Measurements from ENCODE around the gene XPNPEP2.

Gene XPNPEP2

DNA sequence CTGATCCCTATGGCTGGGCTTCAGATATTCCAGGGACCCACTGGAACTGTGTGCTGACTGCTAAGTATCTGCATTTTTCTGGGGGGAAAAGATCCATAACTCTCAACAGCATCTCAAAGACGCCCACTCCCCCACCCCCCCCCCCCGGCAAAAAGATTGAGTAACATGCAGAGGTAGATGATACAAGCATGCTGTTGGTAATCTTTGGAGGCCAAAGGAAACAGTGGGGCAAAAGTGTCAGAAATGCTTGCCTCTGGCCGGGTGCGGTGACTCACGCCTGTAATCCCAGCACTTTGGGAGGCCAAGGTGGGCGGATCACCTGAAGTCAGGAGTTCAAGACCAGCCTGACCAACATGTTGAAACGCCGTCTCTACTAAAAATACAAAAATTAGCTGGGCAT is 12.2 kb downstream of the XPNPEP2 start:
- no peak for DNase-seq (ENCODE audit: low spot score)

DNA sequence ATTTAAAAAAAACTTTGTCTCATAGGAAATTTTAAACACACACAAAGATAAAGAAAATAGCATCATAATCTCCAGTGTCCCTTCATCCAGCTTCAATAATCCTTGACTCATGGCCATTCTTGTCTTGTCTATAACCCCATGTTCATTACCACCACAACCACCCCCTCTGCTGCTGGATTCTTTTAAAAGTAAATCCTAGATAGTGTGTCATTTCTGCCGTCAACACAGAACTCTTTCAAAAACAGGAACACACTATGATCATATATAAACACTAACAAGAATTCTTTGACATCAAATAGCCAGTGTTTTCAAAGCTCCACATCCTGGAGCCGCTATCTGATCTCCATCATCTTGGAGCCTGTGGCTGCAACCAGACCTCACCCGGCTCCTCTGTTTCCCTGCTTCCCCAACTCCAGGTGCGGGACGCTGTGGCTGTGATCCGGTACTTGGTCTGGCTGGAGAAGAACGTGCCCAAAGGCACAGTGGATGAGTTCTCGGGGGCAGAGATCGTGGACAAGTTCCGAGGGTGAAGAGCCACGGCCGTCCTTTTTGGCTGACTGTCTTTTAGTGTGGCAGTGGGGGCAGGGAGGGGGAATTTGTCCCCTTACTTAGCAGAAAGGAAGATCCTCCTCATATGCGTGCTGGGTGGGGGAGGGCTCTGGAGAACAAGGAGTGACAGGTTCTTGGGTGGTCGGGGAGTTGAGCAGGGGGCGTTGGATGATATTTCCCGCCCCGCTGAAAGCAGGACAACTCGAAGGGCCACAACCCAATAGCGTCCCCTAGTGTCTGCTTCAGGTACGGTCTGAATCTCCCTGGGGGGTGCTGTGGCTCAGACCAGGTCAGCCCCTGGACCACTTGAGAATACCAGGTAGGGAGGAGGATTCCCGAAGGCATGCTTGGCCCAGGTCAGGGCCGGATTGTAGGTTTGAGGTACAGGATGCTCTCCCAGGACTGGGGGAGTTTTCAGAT is 15.6 kb downstream of the XPNPEP2 start:
- DNase-seq (ENCODE audit: low spot score): no peak

DNA sequence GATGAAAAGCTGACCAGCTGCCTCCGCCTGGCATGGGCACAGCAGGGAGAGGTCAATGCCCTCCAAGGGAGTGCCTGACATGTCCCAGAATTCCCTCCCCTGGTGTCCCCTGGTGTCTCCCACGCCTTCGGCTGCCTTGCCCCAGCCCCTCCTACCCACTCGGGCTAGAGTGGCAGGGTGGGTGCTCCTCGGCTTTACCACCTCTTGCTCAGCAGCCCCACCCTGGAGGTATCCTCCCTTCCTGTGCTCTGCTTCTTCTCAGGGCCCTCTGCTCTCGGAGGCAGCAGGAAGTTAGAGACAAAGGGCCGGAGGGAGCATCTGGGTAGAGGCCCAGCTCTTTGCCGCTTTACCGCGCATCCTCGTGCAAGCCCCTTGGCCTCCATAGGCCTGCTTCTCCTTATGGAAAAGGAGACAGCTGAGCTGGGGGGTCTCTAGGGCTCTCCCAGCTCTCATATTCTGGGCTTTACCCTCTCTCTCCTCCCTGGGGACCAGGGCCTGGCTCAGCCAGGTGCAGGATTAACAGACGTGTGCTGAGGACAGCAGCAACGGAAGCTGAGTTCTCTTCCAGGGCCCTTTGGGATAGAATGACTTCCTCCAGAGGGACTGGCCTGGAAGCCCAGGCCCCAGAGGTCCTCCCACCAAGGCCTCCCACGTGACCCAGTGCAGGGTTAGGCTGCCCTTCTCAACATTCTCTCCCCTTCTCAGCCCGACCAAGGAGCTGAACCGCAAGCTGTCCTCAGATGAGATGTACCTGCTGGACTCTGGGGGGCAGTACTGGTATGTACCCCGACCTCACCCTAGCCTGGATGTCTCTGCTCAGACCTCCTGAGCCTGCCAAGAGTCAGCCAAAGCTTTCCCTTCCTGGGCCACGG is 17.2 kb downstream of the XPNPEP2 start:
- no peak for DNase-seq (ENCODE audit: low spot score)

DNA sequence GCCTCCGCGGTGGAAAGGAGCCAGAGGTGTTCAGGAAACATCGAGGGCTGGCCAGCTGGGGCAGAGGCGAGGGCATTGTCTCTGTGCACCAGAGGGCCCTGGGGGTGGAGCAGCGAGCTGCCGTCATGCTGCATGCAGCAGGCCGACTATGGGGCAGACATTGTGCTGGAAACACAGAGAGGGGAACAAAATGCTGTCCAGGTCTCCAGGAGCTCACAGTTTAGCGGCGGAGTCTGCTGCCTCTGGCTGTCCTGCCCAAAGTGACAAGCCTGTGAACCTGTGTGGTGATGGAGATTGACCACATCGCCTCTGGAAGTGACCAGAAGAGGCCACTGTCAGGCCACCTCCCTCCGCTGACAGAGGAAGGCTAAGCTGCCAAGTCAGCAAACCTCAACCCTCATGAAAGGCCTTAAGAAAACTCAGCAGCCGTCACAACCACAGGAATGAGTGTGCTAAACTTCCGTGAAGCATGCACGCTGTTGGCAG is 20.8 kb downstream of the XPNPEP2 start:
- no peak for DNase-seq (ENCODE audit: low spot score)

DNA sequence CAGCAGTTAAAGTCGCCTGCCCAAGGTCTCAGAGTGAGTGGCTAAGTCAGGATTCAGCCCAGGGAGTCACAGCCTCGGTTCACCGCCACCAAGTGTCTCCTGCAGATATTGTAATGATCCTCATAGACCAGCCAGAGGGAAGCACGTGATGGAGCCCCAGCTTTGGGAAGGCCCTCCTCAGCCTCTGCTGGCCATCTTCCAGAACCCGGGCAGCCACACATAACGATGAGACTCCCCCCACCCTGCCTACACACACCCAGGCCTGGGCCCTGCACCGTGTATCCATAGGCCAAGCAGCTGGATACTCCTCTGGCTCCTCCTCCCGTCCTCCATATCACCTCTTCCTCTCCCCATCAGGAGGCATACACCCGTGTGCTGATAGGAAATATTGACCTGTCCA is 21.4 kb downstream of the XPNPEP2 start:
- DNase-seq (ENCODE audit: low spot score): no peak

DNA sequence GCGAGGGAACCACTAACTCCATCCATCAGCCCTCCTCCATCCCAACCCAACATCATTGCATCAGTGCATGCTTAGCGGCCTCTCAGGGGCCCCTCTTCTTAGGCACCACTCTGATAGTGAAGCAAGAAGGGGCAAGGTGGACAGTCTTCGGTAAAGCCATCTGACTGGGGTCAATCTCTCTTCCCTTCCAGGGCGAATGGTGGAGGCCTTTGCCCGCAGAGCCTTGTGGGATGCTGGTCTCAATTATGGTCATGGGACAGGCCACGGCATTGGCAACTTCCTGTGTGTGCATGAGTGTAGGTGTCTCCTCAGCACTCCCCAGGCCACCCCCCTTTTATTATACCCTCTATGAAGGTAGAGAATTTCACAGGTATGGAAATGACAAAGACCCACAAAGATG is 22.2 kb downstream of the XPNPEP2 start:
- no peak for DNase-seq (ENCODE audit: low spot score)

DNA sequence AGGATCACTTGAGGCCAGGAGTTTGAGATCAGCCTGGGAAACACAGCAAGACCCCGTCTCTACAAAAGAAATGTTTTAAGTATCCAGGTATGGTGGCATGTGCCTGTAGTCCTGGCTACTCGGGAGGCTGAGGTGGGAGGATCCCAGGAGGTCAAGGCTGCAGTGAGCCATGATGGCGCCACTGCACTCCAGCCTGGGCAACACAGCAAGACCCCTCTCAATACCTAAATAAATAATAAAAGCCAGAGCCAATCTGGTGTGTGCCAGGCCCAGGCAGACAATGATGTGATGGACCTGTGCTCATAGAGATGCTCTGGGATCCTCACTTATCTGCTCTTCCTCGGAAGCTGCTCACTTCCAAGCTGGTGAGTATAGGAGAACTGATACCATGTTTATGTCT is 22.8 kb downstream of the XPNPEP2 start:
- DNase-seq (ENCODE audit: low spot score): no peak

DNA sequence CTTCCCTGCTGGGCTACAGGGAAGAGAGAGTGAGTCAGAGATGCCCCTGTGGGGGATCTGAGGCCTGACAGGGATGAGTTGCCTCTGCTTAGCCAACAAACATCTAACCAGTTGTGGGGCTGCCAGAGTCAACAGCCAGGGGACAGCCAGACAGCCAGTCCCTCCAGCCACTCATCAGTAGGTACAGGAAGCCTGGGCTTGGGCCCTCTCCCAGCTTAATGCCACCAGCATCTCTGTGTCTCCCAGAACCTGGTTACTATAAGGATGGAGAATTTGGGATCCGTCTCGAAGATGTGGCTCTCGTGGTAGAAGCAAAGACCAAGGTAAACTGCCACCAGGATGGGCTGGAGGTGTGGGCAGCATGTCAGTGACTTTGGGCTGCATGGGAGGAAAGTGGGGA is 23.7 kb downstream of the XPNPEP2 start:
- DNase-seq (ENCODE audit: low spot score): no peak

DNA sequence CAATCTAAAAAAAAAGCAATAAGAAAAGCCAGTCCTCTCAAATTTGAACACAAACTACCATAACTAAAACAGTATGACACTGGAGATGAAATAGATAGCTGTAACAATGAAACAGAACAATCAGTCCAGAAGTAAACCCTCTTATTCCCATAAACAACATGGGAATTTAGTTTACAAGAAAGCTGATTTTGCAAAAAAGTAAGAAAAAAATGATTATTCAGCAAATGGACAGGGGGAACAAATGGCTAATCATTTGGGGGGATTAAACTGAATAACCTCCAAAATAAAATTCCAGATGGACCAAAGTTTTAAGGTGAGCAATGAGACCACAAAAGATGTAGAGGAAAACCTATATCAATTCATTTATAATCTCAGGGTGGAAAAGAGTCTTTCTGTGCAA is 24.9 kb downstream of the XPNPEP2 start:
- DNase-seq (ENCODE audit: low spot score): no peak

DNA sequence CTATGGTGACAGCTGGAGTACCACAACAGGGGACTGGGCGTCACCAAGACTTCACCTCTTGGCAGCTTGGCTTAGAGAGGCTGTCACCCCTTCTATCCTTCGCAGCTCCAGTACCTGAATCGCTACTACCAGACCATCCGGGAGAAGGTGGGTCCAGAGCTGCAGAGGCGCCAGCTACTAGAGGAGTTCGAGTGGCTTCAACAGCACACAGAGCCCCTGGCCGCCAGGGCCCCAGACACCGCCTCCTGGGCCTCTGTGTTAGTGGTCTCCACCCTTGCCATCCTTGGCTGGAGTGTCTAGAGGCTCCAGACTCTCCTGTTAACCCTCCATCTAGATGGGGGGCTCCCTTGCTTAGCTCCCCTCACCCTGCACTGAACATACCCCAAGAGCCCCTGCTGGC is 29.4 kb downstream of the XPNPEP2 start:
- DNase-seq (ENCODE audit: low spot score): no peak

DNA sequence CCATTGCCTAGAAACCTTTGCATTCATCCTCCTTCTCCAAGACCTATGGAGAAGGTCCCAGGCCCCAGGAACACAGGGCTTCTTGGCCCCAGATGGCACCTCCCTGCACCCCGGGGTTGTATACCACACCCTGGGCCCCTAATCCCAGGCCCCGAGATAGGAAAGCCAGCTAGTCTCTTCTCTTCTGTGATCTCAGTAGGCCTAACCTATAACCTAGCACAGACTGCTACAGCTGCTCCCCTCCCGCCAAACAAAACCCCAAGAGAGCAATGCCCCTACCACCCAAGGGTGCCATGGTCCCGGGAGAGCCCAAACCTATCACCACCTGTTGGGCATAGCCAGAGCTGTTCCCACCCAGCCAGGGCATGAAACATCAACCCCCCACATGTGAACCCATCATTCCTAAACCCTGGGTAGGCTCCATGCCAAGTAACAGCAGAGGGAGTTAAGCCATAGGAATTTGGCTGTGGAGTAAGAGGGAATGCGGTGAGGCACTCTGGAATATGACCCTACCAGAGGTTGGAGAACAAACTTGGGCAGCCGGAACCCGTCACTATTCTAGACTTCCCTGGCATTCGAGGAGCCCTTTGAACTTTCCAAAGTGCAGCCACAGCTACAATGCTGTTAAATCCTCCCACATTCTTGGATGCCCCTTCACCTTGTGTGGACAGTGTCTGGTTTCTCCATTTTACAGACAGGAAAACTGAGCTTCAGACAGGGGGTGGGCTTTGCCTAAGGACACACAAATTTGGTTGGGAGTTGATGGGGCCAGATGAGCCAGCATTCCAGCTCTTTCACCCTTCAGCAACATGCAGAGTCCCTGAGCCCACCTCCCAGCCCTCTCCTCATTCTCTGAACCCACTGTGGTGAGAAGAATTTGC is 30.0 kb downstream of the XPNPEP2 start:
- DNase-seq (ENCODE audit: low spot score): no peak

DNA sequence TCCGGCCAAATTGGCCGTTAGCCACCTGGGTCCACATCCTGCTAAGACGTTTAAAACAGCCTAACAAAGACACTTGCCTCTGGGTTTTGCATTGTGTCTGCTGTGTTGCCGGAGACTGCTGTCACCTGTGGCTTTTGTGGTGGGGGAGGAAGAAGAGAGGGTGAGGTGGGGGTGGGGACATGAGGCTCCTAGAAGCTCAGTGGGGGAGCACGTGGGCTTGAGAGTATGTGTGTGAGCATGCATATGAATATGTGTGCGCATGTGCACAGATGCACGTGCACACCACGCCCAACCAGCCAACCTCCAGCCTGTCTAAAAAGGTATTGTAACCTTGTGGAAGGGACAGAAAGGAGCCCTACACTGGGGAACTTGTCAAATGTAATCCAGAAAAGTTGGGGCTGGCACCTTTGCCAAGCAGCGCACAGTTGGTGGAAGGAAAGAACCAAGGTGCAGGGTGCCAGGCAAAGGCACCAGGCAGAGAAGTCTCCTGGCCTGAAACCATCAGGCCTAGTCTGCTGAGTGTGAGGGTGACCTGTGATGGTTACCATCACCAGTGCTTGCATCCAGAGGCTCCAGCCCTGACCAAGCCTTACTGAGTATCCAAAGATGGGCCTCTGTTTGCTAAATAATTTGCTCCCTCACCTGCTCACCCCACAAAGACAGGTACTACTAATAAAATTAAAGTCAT is 30.8 kb downstream of the XPNPEP2 start:
- no peak for DNase-seq (ENCODE audit: low spot score)

DNA sequence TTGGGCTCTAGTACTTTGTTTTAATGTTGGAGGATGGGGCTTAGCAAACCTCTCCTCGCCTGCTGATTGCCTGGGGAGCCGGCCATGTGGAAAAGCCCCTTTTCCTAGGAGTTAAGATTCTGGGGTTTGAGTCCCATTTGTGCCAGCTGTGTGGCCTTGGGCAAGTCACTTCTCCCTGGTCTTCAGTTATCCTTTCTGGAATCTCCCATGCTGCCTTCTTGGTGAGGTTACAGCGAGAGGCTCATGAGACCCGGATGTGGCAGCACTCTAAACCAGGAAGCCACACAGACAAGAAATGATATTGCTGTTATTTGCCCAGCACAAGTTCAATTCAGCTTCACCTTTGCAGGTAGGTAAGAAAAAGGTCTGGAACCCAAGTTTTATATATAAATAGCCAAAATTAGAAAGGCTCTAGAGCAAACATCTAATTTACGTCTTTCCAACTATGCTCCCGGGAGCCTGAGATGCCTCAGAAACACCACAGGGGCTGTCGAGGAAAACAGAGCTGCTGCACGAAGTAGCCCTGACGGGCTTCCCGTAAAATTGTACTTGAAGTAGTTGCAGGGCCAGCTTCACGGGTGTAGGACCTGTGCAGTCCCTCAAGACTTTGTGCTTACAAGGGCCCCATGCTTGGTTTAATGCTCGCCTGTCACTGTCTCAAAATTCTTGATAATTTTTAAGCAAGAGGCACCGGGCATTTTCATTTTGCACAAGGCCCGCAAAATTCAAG is 32.7 kb downstream of the XPNPEP2 start:
- DNase-seq (ENCODE audit: low spot score): no peak

DNA sequence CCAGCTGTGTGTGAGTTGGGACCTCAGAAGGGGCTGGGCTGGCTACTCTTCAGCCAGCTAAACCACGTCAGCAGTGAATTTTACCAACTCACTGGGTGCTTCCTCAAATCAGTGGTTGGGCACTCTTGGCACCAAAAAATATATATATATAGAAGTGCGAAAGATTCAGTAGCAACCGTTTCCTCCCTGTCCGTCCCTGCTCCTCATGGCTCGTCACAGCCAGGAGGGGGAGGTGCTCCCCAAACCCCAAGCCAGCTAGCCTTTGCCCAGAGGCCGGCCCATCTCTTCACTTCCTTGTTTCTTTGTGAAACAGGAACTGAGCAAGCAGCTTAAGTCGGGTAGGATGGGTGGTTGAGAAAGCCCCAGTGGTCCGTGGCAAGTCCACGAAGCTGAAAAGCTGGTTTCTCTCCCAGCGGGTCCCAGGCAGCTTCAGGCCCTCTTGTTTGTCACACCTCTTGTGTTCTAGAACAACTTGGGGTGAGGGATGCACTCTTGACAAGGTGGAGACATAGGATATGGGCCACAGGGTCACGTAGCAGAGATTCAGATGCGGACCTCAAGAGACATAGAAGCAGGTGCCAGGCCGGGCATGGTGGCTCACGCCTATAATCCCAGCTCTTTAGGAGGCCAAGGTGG is 34.1 kb downstream of the XPNPEP2 start:
- DNase-seq (ENCODE audit: low spot score): no peak

DNA sequence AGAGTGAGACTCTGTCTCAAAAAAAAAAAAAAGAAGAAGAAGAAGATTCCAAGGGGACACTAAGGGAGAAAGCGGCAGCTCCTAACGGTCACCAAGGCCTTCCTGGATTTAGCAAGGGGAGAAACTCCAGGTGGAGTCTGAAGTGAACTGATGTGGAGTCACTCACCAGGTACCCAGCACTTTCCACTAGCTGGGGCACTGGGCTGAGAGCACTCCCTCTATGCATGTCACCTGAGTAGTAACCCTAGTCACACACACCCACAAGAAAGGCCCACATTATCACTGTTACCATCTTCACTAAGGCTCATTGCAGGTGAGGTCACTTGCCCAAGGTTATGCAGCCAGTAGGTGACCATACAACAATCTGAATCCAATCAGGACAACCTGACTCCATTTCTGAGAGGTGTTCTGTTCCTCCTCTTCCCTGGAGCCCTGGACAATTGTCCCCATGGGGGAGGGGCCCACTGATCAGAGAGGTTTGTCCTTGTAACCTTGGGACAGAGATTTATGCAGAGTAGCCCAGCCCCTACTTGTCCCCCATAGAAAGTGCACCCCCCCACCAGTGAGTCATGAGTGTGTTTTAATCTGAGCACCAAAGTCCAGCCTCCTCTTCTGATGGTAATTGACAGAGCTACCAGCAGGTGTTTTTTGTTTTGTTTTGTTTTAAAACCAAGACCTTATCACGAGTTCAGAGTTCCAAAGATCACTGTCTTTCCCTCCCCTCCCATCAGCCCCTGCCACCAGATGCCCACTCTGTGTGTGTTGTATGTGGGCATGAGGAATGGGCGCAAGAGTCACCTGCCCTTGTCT is 35.1 kb downstream of the XPNPEP2 start:
- DNase-seq (ENCODE audit: low spot score): no peak

DNA sequence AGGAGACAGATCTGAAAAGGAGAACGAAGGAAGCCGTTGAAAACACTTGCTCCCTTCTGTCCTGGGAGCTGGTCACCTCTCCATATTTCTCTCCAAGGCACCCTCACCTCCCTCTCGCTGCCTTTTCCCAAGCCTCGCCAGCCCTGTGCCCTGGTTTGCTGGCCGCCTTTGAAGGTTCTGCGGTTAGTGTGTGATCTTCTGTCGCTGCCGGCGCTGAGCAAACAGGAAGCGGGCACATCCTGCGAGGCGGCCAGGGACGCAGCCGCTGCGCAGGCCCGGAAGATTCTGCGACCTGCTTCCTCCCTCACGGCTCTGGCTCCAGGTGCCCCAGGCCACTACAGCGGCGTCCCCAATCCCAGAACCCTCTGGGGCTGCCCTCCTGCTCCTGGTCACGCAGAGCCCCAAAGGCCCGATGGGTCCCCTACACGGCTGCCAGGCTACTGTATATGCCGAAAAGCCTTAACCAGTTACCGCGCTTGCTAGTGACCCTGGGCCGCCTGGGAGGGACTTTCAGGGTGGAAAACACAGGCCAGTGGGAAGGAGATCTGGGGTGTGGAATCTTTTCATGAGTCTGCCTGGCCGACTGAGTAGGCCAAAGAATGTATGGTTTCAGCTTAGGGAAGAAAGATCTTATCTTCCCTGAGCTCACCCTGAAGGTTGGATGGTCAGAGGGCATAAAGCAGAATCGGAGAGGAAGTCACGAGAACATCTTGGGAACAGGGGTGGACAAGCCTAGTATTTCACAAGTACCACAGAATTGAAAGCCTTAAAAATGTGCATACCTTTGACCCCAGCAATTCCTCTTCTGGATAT is 38.6 kb downstream of the XPNPEP2 start:
- no peak for DNase-seq (ENCODE audit: low spot score)

DNA sequence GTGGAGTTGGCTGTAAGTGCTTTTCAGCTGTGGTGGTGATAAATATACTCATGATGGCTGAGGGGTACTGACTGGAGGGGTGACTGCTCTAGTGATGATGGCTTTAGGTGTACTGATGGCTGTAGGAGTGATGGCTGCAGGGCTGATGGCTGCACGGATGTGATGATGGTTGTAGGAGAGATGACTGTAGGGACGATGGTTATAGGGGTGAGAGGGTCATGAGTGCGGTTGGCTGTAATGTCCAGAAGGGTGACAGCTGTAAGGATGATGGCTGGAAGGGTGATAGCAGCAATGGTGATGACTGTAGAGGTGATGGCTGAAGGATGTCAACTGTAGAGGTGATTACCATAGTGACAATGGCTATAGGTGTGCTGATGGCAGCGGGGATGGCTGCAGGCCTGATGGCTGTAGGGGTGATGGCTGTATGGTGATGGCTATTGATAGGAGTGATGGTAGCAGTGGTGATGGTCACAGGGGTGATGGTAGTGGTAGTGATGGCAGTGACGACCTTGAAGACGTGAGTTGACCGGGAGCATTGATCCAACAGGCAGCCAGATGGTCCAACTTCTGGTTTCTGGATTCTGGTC is 40.4 kb downstream of the XPNPEP2 start:
- DNase-seq (ENCODE audit: low spot score): no peak

DNA sequence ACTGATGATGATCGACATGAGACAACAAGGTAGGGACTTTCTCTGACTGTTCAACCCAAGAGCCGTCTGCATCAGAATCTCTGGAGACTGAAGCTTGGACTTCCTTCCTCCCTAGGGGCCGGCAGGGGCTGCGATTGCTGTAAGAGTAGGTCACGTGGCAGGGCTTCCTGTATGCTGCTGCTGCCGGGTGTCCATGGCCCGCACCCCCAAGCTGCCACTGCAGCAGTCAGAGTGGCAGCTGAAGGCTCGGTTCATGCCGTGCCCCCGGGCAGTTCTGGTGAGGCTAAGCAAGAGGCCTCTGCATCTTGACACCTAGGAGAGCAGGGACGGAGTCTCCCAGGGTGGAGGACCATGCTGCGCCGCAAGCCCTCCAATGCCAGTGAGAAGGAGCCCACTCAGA is 41.0 kb downstream of the XPNPEP2 start, which contains the start of gene SASH3:
Gene SASH3 (plus strand): TSS at position 203 of the 400 bp plus-strand sequence. CDS start 149 bp downstream, at position 352.
- DNase-seq (ENCODE audit: low spot score): no peak
